GM12878 (cell line): ENCODE results near the gene ITGB5. TPM values are rescaled to one million over a fixed set of nuclear protein-coding genes. Genes with fewer than 3 reads are reported as not detected.

Experiments used
- ATAC-seq: fragments of 200-7000 bp; cut with Tn5 transposase; 3 replicates; pipeline ENCODE4 v1.9.1; 2020; ENCODE audit warnings: mild to moderate bottlenecking, moderate library complexity
- BruUV-seq: library from RNA; stranded (reverse); fragments of 400-500 nt; replicated peaks from 2 replicates; lab custom pipeline; 2021; lab: Mats Ljungman, UMichigan
- CTCF ChIA-PET: fragments of 300-600 bp; sonication (Branson Sonifier 250); formaldehyde crosslinking; extraction: SDS; loops from one replicate; lab custom pipeline; 2021; ENCODE audit warnings: inconsistent platforms; lab: Yijun Ruan, JAX
- POLR2A ChIA-PET: fragments of 350-600 bp; formaldehyde crosslinking; extraction: SDS; loops from one replicate; lab custom pipeline; 2021; ENCODE audit warnings: inconsistent platforms; lab: Charles Lee
- RAD21 ChIA-PET: fragments of 300-600 bp; sonication (Branson Sonifier 250); formaldehyde crosslinking; loops from one replicate; lab custom pipeline; 2023; ENCODE audit warnings: antibody characterized with exemption; ENCODE audit not compliant: unreplicated experiment; lab: Charles Lee
- SMC1A ChIA-PET: fragments of 300-600 bp; sonication (Branson Sonifier 250); formaldehyde crosslinking; loops from one replicate; lab custom pipeline; 2023; ENCODE audit not compliant: unreplicated experiment, uncharacterized antibody; lab: Charles Lee
- DNase-seq: peaks from one replicate; pipeline ENCODE4 v3.0.0-alpha.2; 2011; ENCODE audit warnings: low read depth, low spot score
- FAIRE-seq: peaks from 3 replicates; lab custom pipeline; 2011; peaks lifted over from hg19 to GRCh38; lab: Jason Lieb, UNC
- H2AFZ ChIP-seq: 2 replicates; pipeline ENCODE4 v1.6.0; 2011; ENCODE audit warnings: low read depth, low read length, control low read depth; ENCODE audit not compliant: control insufficient read depth
- H3K27ac ChIP-seq: 2 replicates; pipeline ENCODE4 v1.5.1; 2011; ENCODE audit warnings: control low read depth; ENCODE audit not compliant: control insufficient read depth, insufficient read depth
- H3K27me3 ChIP-seq, 2 experiments: replicated peaks in 1 of 2; 2 replicates each; pipeline versions ENCODE4 v1.6.0 to v1.6.1; 2011; ENCODE audit warnings: low read length in 1 of 2; ENCODE audit not compliant: control insufficient read depth in 2 of 2, insufficient read depth in 2 of 2
- H3K36me3 ChIP-seq, 2 experiments: 2 replicates each; pipeline ENCODE4 v1.5.1; 2011; ENCODE audit warnings: low read length in 1 of 2; ENCODE audit not compliant: control insufficient read depth in 2 of 2, insufficient read depth in 2 of 2
- H3K4me1 ChIP-seq: 2 replicates; pipeline ENCODE4 v1.6.1; 2011; ENCODE audit warnings: mild to moderate bottlenecking, low read length, moderate library complexity, mixed read lengths; ENCODE audit not compliant: control insufficient read depth, insufficient read depth
- H3K4me2 ChIP-seq: 2 replicates; pipeline ENCODE4 v1.6.0; 2011; ENCODE audit warnings: control low read depth; ENCODE audit not compliant: control insufficient read depth, insufficient read depth
- H3K4me3 ChIP-seq: fragments of 200-600 bp; sonication (generic); 2 replicates; pipeline ENCODE4 v1.5.1; 2016
- H3K79me2 ChIP-seq: 2 replicates; pipeline ENCODE4 v1.6.0; 2011; ENCODE audit warnings: low read length; ENCODE audit not compliant: control insufficient read depth, insufficient read depth
- H3K9ac ChIP-seq: 2 replicates; pipeline ENCODE4 v1.8.0; 2011; ENCODE audit warnings: low read length, control low read depth, mixed read lengths; ENCODE audit not compliant: control insufficient read depth, insufficient read depth
- H3K9me3 ChIP-seq: replicated peaks from 3 replicates; pipeline ENCODE4 v1.5.1; 2011; ENCODE audit warnings: mild to moderate bottlenecking, low read length; ENCODE audit not compliant: control insufficient read depth, insufficient read depth
- H4K20me1 ChIP-seq: 2 replicates; pipeline ENCODE4 v1.6.0; 2011; ENCODE audit not compliant: control insufficient read depth, insufficient read depth
- ATF7 ChIP-seq: fragments of 450-650 bp; IDR thresholded peaks from 2 replicates; pipeline ENCODE4 v1.6.1; 2016; ENCODE audit warnings: low read depth, mild to moderate bottlenecking
- BHLHE40 ChIP-seq, 2 experiments: fragments of 450-650 bp in 1 of 2; IDR thresholded peaks; 2 replicates each; pipeline ENCODE4 v1.6.1; 2011 to 2017; ENCODE audit warnings: low read depth in 2 of 2, borderline replicate concordance in 1 of 2, improper control_type of control experiment in 1 of 2, low read length in 1 of 2, mild to moderate bottlenecking in 1 of 2
- BMI1 ChIP-seq: fragments of 450-650 bp; IDR thresholded peaks from 2 replicates; pipeline ENCODE4 v1.6.1; 2016; ENCODE audit warnings: mild to moderate bottlenecking, moderate library complexity, borderline replicate concordance
- KAT2A ChIP-seq: conservative IDR thresholded peaks from 2 replicates; pipeline ENCODE4 v1.6.1; 2011; ENCODE audit warnings: low read depth, low read length; ENCODE audit not compliant: control insufficient read depth
- MXI1 ChIP-seq: fragments of 150-350 bp; IDR thresholded peaks from 2 replicates; pipeline ENCODE4 v1.6.1; 2011; ENCODE audit warnings: low read depth, mild to moderate bottlenecking, inconsistent platforms, low read length, improper control_type of control experiment
- PAX8 ChIP-seq: fragments of 450-650 bp; IDR thresholded peaks from 2 replicates; pipeline ENCODE4 v1.6.1; 2017; ENCODE audit warnings: mild to moderate bottlenecking, moderate library complexity
- POLR2A ChIP-seq: IDR thresholded peaks from 2 replicates; pipeline ENCODE4 v1.6.1; 2011; ENCODE audit warnings: low read depth, mild to moderate bottlenecking, low read length
- RFX5 ChIP-seq: IDR thresholded peaks from 2 replicates; pipeline ENCODE4 v1.6.1; 2011; ENCODE audit warnings: low read depth, low read length, improper control_type of control experiment
- SPI1 ChIP-seq: IDR thresholded peaks from 2 replicates; pipeline ENCODE4 v1.6.1; 2011; ENCODE audit warnings: low read depth, mild to moderate bottlenecking, low read length, moderate library complexity, borderline replicate concordance; ENCODE audit not compliant: insufficient read depth
- STAT1 ChIP-seq: fragments of 450-650 bp; conservative IDR thresholded peaks from 2 replicates; pipeline ENCODE4 v1.6.1; 2014; ENCODE audit warnings: antibody characterized with exemption, mild to moderate bottlenecking
- ZBED1 ChIP-seq: IDR thresholded peaks from 2 replicates; pipeline ENCODE4 v1.6.1; 2016; ENCODE audit warnings: borderline replicate concordance
- ZBTB33 ChIP-seq: fragments of 450-650 bp; IDR thresholded peaks from 2 replicates; pipeline ENCODE4 v1.6.1; 2017; ENCODE audit warnings: mild to moderate bottlenecking
- ZSCAN29 ChIP-seq: fragments of 450-650 bp; IDR thresholded peaks from 2 replicates; pipeline ENCODE4 v1.6.1; 2017; ENCODE audit warnings: mild to moderate bottlenecking, moderate library complexity
- WGBS: methylation state at CpG from one replicate; pipeline ENCODE4 v1.1.6; 2016; ENCODE audit warnings: low lambda C conversion rate; ENCODE audit not compliant: insufficient replicate concordance, insufficient coverage; ENCODE audit errors: missing lambda C conversion rate; 5-methylcytosine and 5-hydroxymethylcytosine counted together
- in situ Hi-C: fragments of 300-500 bp; cut with MboI; formaldehyde crosslinking; loops from 9 replicates; pipeline ENCODE4 v1.14.3; 2018; ENCODE audit warnings: mixed read lengths
- intact Hi-C: fragments of 100-400 bp; cut with micrococcal nuclease; formaldehyde crosslinking; loops from one replicate; pipeline ENCODE4 v1.14.2; 2022; ENCODE audit not compliant: unreplicated experiment
- polyA plus RNA-seq, 11 experiments: library from polyadenylated mRNA; depleted of rRNA in 4 of 11; unstranded in 6 of 11; stranded (reverse) in 5 of 11; fragments of >200 nt; fragmentation: Nextera tagmentation in 4 of 11; fragmentation: Illumina TruSeq in 1 of 11; extraction: Ambion mirVana in 4 of 11; extraction: Trizol in 1 of 11; gene quantifications; 1 replicate in 1 of 11; 2 replicates in 10 of 11; pipeline versions ENCODE4 v1.2.1 to v1.2.3, GENCODE V29; 2011 to 2016; ENCODE audit warnings: inconsistent platforms in 2 of 11, missing spikeins in 2 of 11, low read depth in 1 of 11
- total RNA-seq, 4 experiments: library from RNA; depleted of rRNA in 3 of 4; stranded (reverse); fragments of >200 nt in 3 of 4; fragmentation: Illumina TruSeq in 1 of 4; extraction: Trizol in 1 of 4; gene quantifications; 2 replicates each; pipeline versions ENCODE4 v1.2.1 to v1.2.3, GENCODE V29; 2013 to 2021
- TF ChIP-seq, protein P1 (sequence below): IDR thresholded peaks from 2 replicates; pipeline ENCODE4 v1.6.1; 2011; ENCODE audit warnings: borderline replicate concordance, low read depth, mild to moderate bottlenecking, moderate library complexity, low read length; ENCODE audit not compliant: insufficient read depth, poor library complexity, severe bottlenecking
- TF ChIP-seq, protein P2 (sequence below): fragments of 450-650 bp; IDR thresholded peaks from 2 replicates; pipeline ENCODE4 v1.6.1; 2016; ENCODE audit warnings: mild to moderate bottlenecking

The ITGB5 gene
- total and polyA plus RNA-seq, 10 of the 15 experiments (the other 5 are each of a cell fraction or from before 2014, with no cell fraction given) = 0.05 to 10.0 (median 0.83) TPM; not detected in 2

DNA sequence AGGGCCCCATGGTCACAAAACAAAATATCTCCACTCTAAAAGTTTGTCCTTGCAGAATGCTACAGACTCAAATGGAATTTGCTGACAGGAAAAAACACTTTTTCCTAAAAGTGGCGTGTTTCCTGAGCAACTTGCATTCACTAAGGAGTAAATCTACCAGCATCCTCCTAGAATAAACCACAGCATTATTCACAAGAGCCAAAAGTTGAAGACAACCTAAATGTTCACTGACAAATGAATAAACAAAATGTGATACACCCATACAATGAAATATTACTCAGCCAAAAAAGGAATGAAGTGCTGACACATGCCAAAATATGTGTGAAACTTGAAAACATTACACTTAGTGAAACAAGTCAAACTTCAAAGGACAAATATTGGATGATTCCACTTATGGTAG is 28.9 kb downstream of the ITGB5 start:
- WGBS = 8% methylated on average over 1 of the region's 1 CpG
- FAIRE-seq (no peak), ATAC-seq (no peak), DNase-seq (no peak)
- ChIA-PET RAD21 (interaction anchor here (0.6 kb wide), 2 partner anchors 69 to 581 kb away, joined by 3 read pairs; no protein-coding TSS in a partner anchor), CTCF (no interaction called here), SMC1A (interaction anchor here (1.1 kb wide), 1 partner anchor 344 kb away, joined by 3 read pairs; no protein-coding TSS in a partner anchor), POLR2A (interaction anchor here (1.0 kb wide), 1 partner anchor 12 kb away, joined by 5 read pairs; no protein-coding TSS in a partner anchor)
- BruUV-seq = no TSS peak
- no peak overlapping the region for H2AFZ ChIP-seq
- no peak for TF ChIP-seq PAX8
- no peak for TF ChIP-seq ATF7
- no peak for TF ChIP-seq ZBED1
- TF ChIP-seq, protein P1, sequence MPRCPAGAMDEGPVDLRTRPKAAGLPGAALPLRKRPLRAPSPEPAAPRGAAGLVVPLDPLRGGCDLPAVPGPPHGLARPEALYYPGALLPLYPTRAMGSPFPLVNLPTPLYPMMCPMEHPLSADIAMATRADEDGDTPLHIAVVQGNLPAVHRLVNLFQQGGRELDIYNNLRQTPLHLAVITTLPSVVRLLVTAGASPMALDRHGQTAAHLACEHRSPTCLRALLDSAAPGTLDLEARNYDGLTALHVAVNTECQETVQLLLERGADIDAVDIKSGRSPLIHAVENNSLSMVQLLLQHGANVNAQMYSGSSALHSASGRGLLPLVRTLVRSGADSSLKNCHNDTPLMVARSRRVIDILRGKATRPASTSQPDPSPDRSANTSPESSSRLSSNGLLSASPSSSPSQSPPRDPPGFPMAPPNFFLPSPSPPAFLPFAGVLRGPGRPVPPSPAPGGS = no peak
- no peak for TF ChIP-seq KAT2A
- no peak for TF ChIP-seq STAT1
- no peak for TF ChIP-seq BMI1
- no peak for TF ChIP-seq BHLHE40 (IDR thresholded peaks at IDR 0.05; ENCODE audit: borderline replicate concordance in 1 of 2, low read depth in 2 of 2, low read length in 1 of 2)
- no peak for TF ChIP-seq RFX5
- TF ChIP-seq, protein P2, sequence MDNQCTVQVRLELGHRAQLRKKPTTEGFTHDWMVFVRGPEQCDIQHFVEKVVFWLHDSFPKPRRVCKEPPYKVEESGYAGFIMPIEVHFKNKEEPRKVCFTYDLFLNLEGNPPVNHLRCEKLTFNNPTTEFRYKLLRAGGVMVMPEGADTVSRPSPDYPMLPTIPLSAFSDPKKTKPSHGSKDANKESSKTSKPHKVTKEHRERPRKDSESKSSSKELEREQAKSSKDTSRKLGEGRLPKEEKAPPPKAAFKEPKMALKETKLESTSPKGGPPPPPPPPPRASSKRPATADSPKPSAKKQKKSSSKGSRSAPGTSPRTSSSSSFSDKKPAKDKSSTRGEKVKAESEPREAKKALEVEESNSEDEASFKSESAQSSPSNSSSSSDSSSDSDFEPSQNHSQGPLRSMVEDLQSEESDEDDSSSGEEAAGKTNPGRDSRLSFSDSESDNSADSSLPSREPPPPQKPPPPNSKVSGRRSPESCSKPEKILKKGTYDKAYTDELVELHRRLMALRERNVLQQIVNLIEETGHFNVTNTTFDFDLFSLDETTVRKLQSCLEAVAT = no peak
- TF ChIP-seq MXI1 = no peak
- no peak for TF ChIP-seq SPI1
- no peak for TF ChIP-seq POLR2A
- no peak for TF ChIP-seq ZSCAN29
- no peak for TF ChIP-seq ZBTB33
- no peak overlapping the region for H3K27ac ChIP-seq
- H3K79me2 ChIP-seq = no peaks in the 10 kb centered on the region
- intact Hi-C loops = no loop called here
- H3K9me3 ChIP-seq = no peaks in the 10 kb centered on the region
- H3K9ac ChIP-seq = no peak overlapping the region
- no peak overlapping the region for H3K4me3 ChIP-seq
- no peaks in the 10 kb centered on the region; a peak in 2 of 4 replicates for H3K27me3 ChIP-seq
- H3K4me2 ChIP-seq = no peak overlapping the region
- no peaks in the 10 kb centered on the region for H4K20me1 ChIP-seq
- H3K36me3 ChIP-seq = no peaks in the 10 kb centered on the region
- in situ Hi-C loops = no loop called here
- no peaks in the 10 kb centered on the region for H3K4me1 ChIP-seq
